ENCODE measurements around the gene C21orf58. TPM values are rescaled to one million over a fixed set of nuclear protein-coding genes. Genes with fewer than 3 reads are reported as not detected.

The C21orf58 gene
- total RNA-seq, 4 donors from 2014 or later = 0.44 to 1.6 (median 0.74) TPM

DNA sequence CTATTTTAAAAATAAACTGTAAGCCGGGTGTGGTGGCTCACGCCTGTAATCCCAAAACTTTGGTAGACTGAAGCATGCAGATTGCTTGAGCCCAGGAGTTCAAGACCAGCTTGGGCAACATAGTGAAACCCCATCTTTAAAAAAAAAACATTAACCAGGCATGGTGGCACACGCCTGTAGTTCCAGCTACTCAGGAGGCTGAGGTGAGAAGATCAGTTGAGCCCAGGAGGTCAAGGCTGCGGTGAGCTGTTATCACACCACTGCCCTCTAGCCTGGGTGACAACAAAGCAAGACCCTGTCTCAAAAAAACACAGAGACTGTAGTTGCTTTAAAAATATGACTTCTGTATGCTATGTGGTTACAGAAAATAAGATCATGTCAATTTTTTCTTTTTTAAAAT is 70.8 kb downstream of the C21orf58 start:
- no peaks in the 10 kb centered on the region for H3K9me3 ChIP-seq
- peaks cover 0 to 93% of the 10 kb centered on the region in 2 donors for H3K36me3 ChIP-seq
- H3K27ac ChIP-seq = peak overlapping the region; percentile 64 to 83 (median 75)
- intact Hi-C loops (cut with DNase I; ENCODE audit: low total_unique reads) (no loop called here), in situ Hi-C loops (cut with MboI; ENCODE audit: low sequenced_read_pairs in 4 of 4) (no loop called here)
- TF ChIP-seq, protein P1, sequence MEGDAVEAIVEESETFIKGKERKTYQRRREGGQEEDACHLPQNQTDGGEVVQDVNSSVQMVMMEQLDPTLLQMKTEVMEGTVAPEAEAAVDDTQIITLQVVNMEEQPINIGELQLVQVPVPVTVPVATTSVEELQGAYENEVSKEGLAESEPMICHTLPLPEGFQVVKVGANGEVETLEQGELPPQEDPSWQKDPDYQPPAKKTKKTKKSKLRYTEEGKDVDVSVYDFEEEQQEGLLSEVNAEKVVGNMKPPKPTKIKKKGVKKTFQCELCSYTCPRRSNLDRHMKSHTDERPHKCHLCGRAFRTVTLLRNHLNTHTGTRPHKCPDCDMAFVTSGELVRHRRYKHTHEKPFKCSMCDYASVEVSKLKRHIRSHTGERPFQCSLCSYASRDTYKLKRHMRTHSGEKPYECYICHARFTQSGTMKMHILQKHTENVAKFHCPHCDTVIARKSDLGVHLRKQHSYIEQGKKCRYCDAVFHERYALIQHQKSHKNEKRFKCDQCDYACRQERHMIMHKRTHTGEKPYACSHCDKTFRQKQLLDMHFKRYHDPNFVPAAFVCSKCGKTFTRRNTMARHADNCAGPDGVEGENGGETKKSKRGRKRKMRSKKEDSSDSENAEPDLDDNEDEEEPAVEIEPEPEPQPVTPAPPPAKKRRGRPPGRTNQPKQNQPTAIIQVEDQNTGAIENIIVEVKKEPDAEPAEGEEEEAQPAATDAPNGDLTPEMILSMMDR (IDR thresholded peaks at IDR 0.05 in 4 of 5, conservative IDR thresholded peaks at IDR 0.05 in 1 of 5) = no peak
- no peak for TF ChIP-seq POLR2A (IDR thresholded peaks at IDR 0.05)
- no peak for ATAC-seq
- H3K4me3 ChIP-seq = no peak overlapping the region
- no peak for DNase-seq
- peaks cover 9 to 17% of the 10 kb centered on the region in 2 donors for H3K4me1 ChIP-seq
- H3K27me3 ChIP-seq = no peaks in the 10 kb centered on the region

Other genes with a start within 250 kb of the C21orf58 start
- 100 to 1,000 TPM in 2 of 4 donors, 10 to 100 TPM in 2; 44.0 to 141 (median 88.4) TPM for gene COL6A2, start 225.8 kb downstream of the C21orf58 start, total RNA-seq
- under 1 TPM in 2 of 4 donors, not detected in 2; 0.33 to 0.95 TPM for gene FTCD, start 168.3 kb downstream of the C21orf58 start, total RNA-seq
- gene SPATC1L, start 139.4 kb downstream of the C21orf58 start, total RNA-seq = 10 to 100 TPM in 1 of 4 donors, 1 to 10 TPM in 3; 1.5 to 11.9 (median 3.0) TPM
- 10 to 100 TPM; 26.4 to 47.2 (median 32.7) TPM for gene LSS, start 95.1 kb downstream of the C21orf58 start, total RNA-seq
- gene MCM3AP, start 38.3 kb downstream of the C21orf58 start, total RNA-seq = 100 to 1,000 TPM in 1 of 4 donors, 10 to 100 TPM in 3; 52.1 to 155 (median 83.2) TPM
- gene YBEY, start 37.5 kb downstream of the C21orf58 start, total RNA-seq = 10 to 100 TPM; 11.3 to 27.9 (median 18.7) TPM
- 100 to 1,000 TPM; 200 to 431 (median 290) TPM for gene PCNT, start 286 bp upstream of the C21orf58 start, total RNA-seq
- 10 to 100 TPM in 2 of 4 donors, 1 to 10 TPM in 2; 6.3 to 15.5 (median 11.8) TPM for gene DIP2A, start 135.0 kb upstream of the C21orf58 start, total RNA-seq

Measured in gastrocnemius medialis (tissue), 4 donors.